Activated CD4-positive, alpha-beta T cell treated with anti-CD3 and anti-CD28 coated beads for 36 hours (primary cell): ENCODE measurements around the gene PPP6R2. TPM values are rescaled to one million over a fixed set of nuclear protein-coding genes. Genes with fewer than 3 reads are reported as not detected.

ENCODE experiments used
- ATAC-seq: fragments of 200-7000 bp; cut with Tn5 transposase; one replicate; pipeline ENCODE4 v1.10.0; 2021; ENCODE audit warnings: mild to moderate bottlenecking, moderate library complexity
- CTCF ChIA-PET: fragments of 350-600 bp; sonication (Branson Sonifier 250); formaldehyde crosslinking; loops from one replicate; lab custom pipeline; 2021; ENCODE audit warnings: antibody characterized with exemption; lab: Charles Lee
- POLR2A ChIA-PET: fragments of 350-600 bp; sonication (Branson Sonifier 250); formaldehyde crosslinking; loops from one replicate; lab custom pipeline; 2021; ENCODE audit warnings: antibody characterized with exemption, inconsistent platforms; lab: Charles Lee
- DNase-seq: peaks from one replicate; pipeline ENCODE4 v3.0.0-alpha.2; 2020
- H3K27ac Mint-ChIP-seq: one replicate; pipeline ENCODE4 v1.8.0; 2021; ENCODE audit warnings: mixed read lengths
- H3K27me3 Mint-ChIP-seq: one replicate; pipeline ENCODE4 v1.8.0; 2021; ENCODE audit warnings: mixed read lengths
- H3K36me3 Mint-ChIP-seq: one replicate; pipeline ENCODE4 v1.8.0; 2021; ENCODE audit warnings: low read depth, mixed read lengths
- H3K4me1 Mint-ChIP-seq: one replicate; pipeline ENCODE4 v1.8.0; 2021; ENCODE audit warnings: mixed read lengths
- H3K4me3 Mint-ChIP-seq: one replicate; pipeline ENCODE4 v1.8.0; 2021; ENCODE audit warnings: mild to moderate bottlenecking, moderate library complexity, mixed read lengths
- H3K9me3 Mint-ChIP-seq: one replicate; pipeline ENCODE4 v1.8.0; 2021; ENCODE audit warnings: low read depth, mixed read lengths
- intact Hi-C, 2 experiments: fragments of 100-400 bp; cut with DNase I in 1 of 2; cut with micrococcal nuclease in 1 of 2; formaldehyde crosslinking; loops; one replicate each; pipeline versions ENCODE4 v1.14.2 to v1.15.1; 2022 to 2024; cut with DNase I, micrococcal nuclease
- total RNA-seq, 2 experiments: library from RNA; stranded (reverse); gene quantifications; one replicate each; pipeline ENCODE4 v1.2.3, GENCODE V29; 2021

The PPP6R2 gene
- total RNA-seq, 2 experiments from 2014 or later, result 37.3 to 39.5 TPM

- Mint-ChIP-seq H3K9me3 (no peaks in the 10 kb centered on the region), H3K27ac (no peak overlapping the region), H3K4me3 (no peak overlapping the region), H3K27me3 (no peaks in the 10 kb centered on the region), H3K4me1 (peaks cover 6% of the 10 kb centered on the region), H3K36me3 (no peaks in the 10 kb centered on the region)
- ChIA-PET CTCF (no interaction called here), POLR2A (no interaction called here)
- intact Hi-C loops, result no loop called here
- DNase-seq (no peak), ATAC-seq (no peak)
These were observed 5.7 kb upstream of the PPP6R2 start for GRCh38 chr22:50337262-50338041.

GRCh38 chr22:50338042-50338573 is 5.0 kb upstream of the PPP6R2 start:
- Mint-ChIP-seq H3K36me3 (no peaks in the 10 kb centered on the region), H3K4me1 (peaks cover 7% of the 10 kb centered on the region), H3K27ac (no peak overlapping the region), H3K4me3 (no peak overlapping the region), H3K27me3 (no peaks in the 10 kb centered on the region), H3K9me3 (no peaks in the 10 kb centered on the region)
- intact Hi-C loops, result no loop called here
- ChIA-PET CTCF (no interaction called here), POLR2A (no interaction called here)
- no peak for ATAC-seq
- DNase-seq, result no peak

GRCh38 chr22:50338860-50339462 is 4.2 kb upstream of the PPP6R2 start:
- ChIA-PET POLR2A (no interaction called here), CTCF (no interaction called here)
- peaks cover 7% of the 10 kb centered on the region for H3K4me1 Mint-ChIP-seq
- no peak for DNase-seq
- no peak overlapping the region for H3K27ac Mint-ChIP-seq
- intact Hi-C loops, result no loop called here
- ATAC-seq, result no peak
- H3K4me3 Mint-ChIP-seq, result no peak overlapping the region
- H3K27me3 Mint-ChIP-seq, result no peaks in the 10 kb centered on the region
- no peaks in the 10 kb centered on the region for H3K36me3 Mint-ChIP-seq
- no peaks in the 10 kb centered on the region for H3K9me3 Mint-ChIP-seq

GRCh38 chr22:50339945-50340879 is 2.9 kb upstream of the PPP6R2 start:
- Mint-ChIP-seq H3K4me1 (peaks cover 7% of the 10 kb centered on the region), H3K27ac (no peak overlapping the region), H3K27me3 (no peaks in the 10 kb centered on the region), H3K36me3 (no peaks in the 10 kb centered on the region), H3K9me3 (no peaks in the 10 kb centered on the region), H3K4me3 (no peak overlapping the region)
- peak; percentile 36 for DNase-seq
- intact Hi-C loops, result loop anchor here (5.0 kb wide), 4 partner anchors 187 to 378 kb away; partner anchors contain the start of genes PIM3 (in 1 of the 2) and SCO2 (in 1 of the 2)
- no peak for ATAC-seq
- ChIA-PET POLR2A (no interaction called here), CTCF (interaction anchor here (1.1 to 2.7 kb wide), 5 partner anchors 13 to 97 kb away, joined by 3 to 31 read pairs (median 11); partner anchors contain the start of genes DENND6B and HDAC10)

- peak; percentile 64 for ATAC-seq
- intact Hi-C loops, result loop anchor here (1.0 to 5.0 kb wide), 16 partner anchors 15 to 380 kb away; partner anchors contain the start of genes ARSA (in 1 of the 2), CHKB (in 1 of the 2), DENND6B (in 1 of the 2) and HDAC10 (in 1 of the 2)
- no peaks in the 10 kb centered on the region for H3K36me3 Mint-ChIP-seq
- H3K27ac Mint-ChIP-seq, result peak overlapping the region; percentile 83
- POLR2A ChIA-PET, result interaction anchor here (0.6 kb wide), 1 partner anchor 83 kb away, joined by 3 read pairs; no protein-coding TSS in a partner anchor
- H3K9me3 Mint-ChIP-seq, result no peaks in the 10 kb centered on the region
- DNase-seq, result peak; percentile 95
- CTCF ChIA-PET, result interaction anchor here (0.6 to 2.7 kb wide), 17 partner anchors 10 to 279 kb away, joined by 3 to 31 read pairs (median 4); partner anchors contain the start of genes DENND6B, HDAC10, PLXNB2 and SCO2
- peaks cover 7% of the 10 kb centered on the region for H3K4me1 Mint-ChIP-seq
- peak overlapping the region; percentile 71 for H3K4me3 Mint-ChIP-seq
- no peaks in the 10 kb centered on the region for H3K27me3 Mint-ChIP-seq
These were observed 1.0 kb upstream of the PPP6R2 start for GRCh38 chr22:50341977-50342650.

- no peak for DNase-seq
- ChIA-PET CTCF (interaction anchor here (0.5 kb wide), 1 partner anchor 284 kb away, joined by 3 read pairs; no protein-coding TSS in a partner anchor), POLR2A (no interaction called here)
- Mint-ChIP-seq H3K36me3 (no peaks in the 10 kb centered on the region), H3K27ac (no peak overlapping the region), H3K27me3 (no peaks in the 10 kb centered on the region), H3K9me3 (no peaks in the 10 kb centered on the region), H3K4me3 (peak overlapping the region; percentile 49), H3K4me1 (peaks cover 7% of the 10 kb centered on the region)
- intact Hi-C loops, result loop anchor here (1.0 to 5.0 kb wide), 10 partner anchors 29 to 381 kb away; partner anchors contain the start of genes ARSA (in 1 of the 2), CHKB (in 1 of the 2), NCAPH2 (in 1 of the 2) and PIM3 (in 1 of the 2)
- ATAC-seq, result no peak
These were observed 411 bp downstream of the PPP6R2 start for GRCh38 chr22:50343541-50343935.

- ATAC-seq (no peak), DNase-seq (no peak)
- Mint-ChIP-seq H3K9me3 (no peaks in the 10 kb centered on the region), H3K4me3 (no peak overlapping the region), H3K27me3 (no peaks in the 10 kb centered on the region), H3K27ac (no peak overlapping the region), H3K36me3 (no peaks in the 10 kb centered on the region), H3K4me1 (peaks cover 5% of the 10 kb centered on the region)
- ChIA-PET POLR2A (no interaction called here), CTCF (no interaction called here)
- intact Hi-C loops, result no loop called here
These were observed 3.3 kb downstream of the PPP6R2 start for GRCh38 chr22:50346470-50346869.

- no peak overlapping the region for H3K4me3 Mint-ChIP-seq
- no peak overlapping the region for H3K27ac Mint-ChIP-seq
- H3K36me3 Mint-ChIP-seq, result no peaks in the 10 kb centered on the region
- ChIA-PET POLR2A (interaction anchor here (0.5 kb wide), 1 partner anchor 14 kb away, joined by 3 read pairs; no protein-coding TSS in a partner anchor), CTCF (no interaction called here)
- no peaks in the 10 kb centered on the region for H3K9me3 Mint-ChIP-seq
- ATAC-seq (no peak), DNase-seq (no peak)
- no peaks in the 10 kb centered on the region for H3K27me3 Mint-ChIP-seq
- intact Hi-C loops, result no loop called here
- H3K4me1 Mint-ChIP-seq, result peaks cover 4% of the 10 kb centered on the region
These were observed 4.0 kb downstream of the PPP6R2 start for GRCh38 chr22:50347157-50347556.

GRCh38 chr22:50348058-50348457 is 4.9 kb downstream of the PPP6R2 start:
- Mint-ChIP-seq H3K9me3 (no peaks in the 10 kb centered on the region), H3K27ac (no peak overlapping the region), H3K27me3 (no peaks in the 10 kb centered on the region), H3K4me3 (no peak overlapping the region), H3K4me1 (no peaks in the 10 kb centered on the region), H3K36me3 (no peaks in the 10 kb centered on the region)
- ATAC-seq, result no peak
- POLR2A ChIA-PET, result no interaction called here
- intact Hi-C loops, result no loop called here
- CTCF ChIA-PET, result interaction anchor here (0.6 kb wide), 1 partner anchor 110 kb away, joined by 3 read pairs; no protein-coding TSS in a partner anchor
- DNase-seq, result no peak

- intact Hi-C loops, result no loop called here
- Mint-ChIP-seq H3K4me1 (peaks cover 12% of the 10 kb centered on the region), H3K36me3 (peaks cover 20% of the 10 kb centered on the region), H3K27ac (no peak overlapping the region), H3K27me3 (no peaks in the 10 kb centered on the region), H3K4me3 (no peak overlapping the region), H3K9me3 (peaks cover 2% of the 10 kb centered on the region)
- ChIA-PET CTCF (no interaction called here), POLR2A (interaction anchor here (0.6 kb wide), 1 partner anchor 27 kb away, joined by 6 read pairs; no protein-coding TSS in a partner anchor)
- no peak for DNase-seq
- no peak for ATAC-seq
These were observed 13.1 kb downstream of the PPP6R2 start for GRCh38 chr22:50356186-50356585.
